DOHH2 (cell line): ENCODE measurements around the gene ZFPM1.

ENCODE experiments used
- H3F3A ChIP-seq: fragments of 200-600 bp; sonication (generic), shearing (Covaris generic); 2 replicates; pipeline ENCODE4 v1.6.0; 2016; ENCODE audit warnings: antibody characterized with exemption, mild to moderate bottlenecking; ENCODE audit not compliant: control insufficient read depth, insufficient read depth
- H3K27ac ChIP-seq: fragments of 200-600 bp; sonication (generic); 2 replicates; pipeline ENCODE4 v1.5.1; 2014; ENCODE audit warnings: low read depth, mild to moderate bottlenecking, low read length, moderate library complexity
- H3K27me3 ChIP-seq: fragments of 200-600 bp; sonication (generic); 2 replicates; pipeline ENCODE4 v1.6.1; 2014; ENCODE audit warnings: mild to moderate bottlenecking, low read length, mixed read lengths; ENCODE audit not compliant: control insufficient read depth
- H3K36me3 ChIP-seq: fragments of 200-600 bp; sonication (generic); 2 replicates; pipeline ENCODE4 v1.6.1; 2014; ENCODE audit warnings: mild to moderate bottlenecking, low read length, moderate library complexity, mixed read lengths; ENCODE audit not compliant: control insufficient read depth
- H3K4me1 ChIP-seq: fragments of 200-600 bp; sonication (generic); 2 replicates; pipeline ENCODE4 v1.6.1; 2014; ENCODE audit warnings: mild to moderate bottlenecking, low read length, mixed read lengths; ENCODE audit not compliant: control insufficient read depth
- H3K4me2 ChIP-seq: fragments of 200-600 bp; sonication (generic); 2 replicates; pipeline ENCODE4 v1.6.0; 2014; ENCODE audit warnings: mild to moderate bottlenecking, low read length, moderate library complexity
- H3K4me3 ChIP-seq: fragments of 200-600 bp; sonication (generic); 2 replicates; pipeline ENCODE4 v1.5.1; 2014; ENCODE audit warnings: mild to moderate bottlenecking, low read length, mixed read lengths
- H3K79me2 ChIP-seq: fragments of 200-600 bp; sonication (generic); 2 replicates; pipeline ENCODE4 v1.6.1; 2014; ENCODE audit warnings: mild to moderate bottlenecking, low read length, mixed read lengths; ENCODE audit not compliant: control insufficient read depth
- H3K9me2 ChIP-seq: fragments of 200-600 bp; sonication (generic); replicated peaks from 2 replicates; pipeline ENCODE4 v1.6.1; 2014; ENCODE audit warnings: mild to moderate bottlenecking, low read length, mixed read lengths; ENCODE audit not compliant: control insufficient read depth
- H3K9me3 ChIP-seq: fragments of 200-600 bp; sonication (generic); 2 replicates; pipeline ENCODE4 v1.6.1; 2014; ENCODE audit warnings: antibody characterized with exemption, low read length, mixed read lengths; ENCODE audit not compliant: control insufficient read depth, insufficient read depth
- H4K20me1 ChIP-seq: fragments of 200-600 bp; sonication (generic); 2 replicates; pipeline ENCODE4 v1.6.0; 2014; ENCODE audit warnings: low read depth, mild to moderate bottlenecking, antibody characterized with exemption, low read length, moderate library complexity; ENCODE audit not compliant: control insufficient read depth, insufficient read depth
- CTCF ChIP-seq: fragments of 200-600 bp; sonication (generic); IDR thresholded peaks from one replicate; pipeline ENCODE4 v1.5.1; 2014; ENCODE audit warnings: antibody characterized with exemption, mild to moderate bottlenecking, low read depth, low read length; ENCODE audit not compliant: poor library complexity, severe bottlenecking
- EZH2phosphoT487 ChIP-seq: fragments of 200-600 bp; sonication (generic); IDR thresholded peaks from 2 replicates; pipeline ENCODE4 v1.6.1; 2017; ENCODE audit warnings: borderline replicate concordance, mild to moderate bottlenecking, antibody characterized with exemption, low read length, moderate library complexity, mixed read lengths

ZFPM1 gene

GRCh38 chr16:88503771-88504488 lies 50.9 kb downstream of the ZFPM1 start:
- H3K4me3 ChIP-seq: no peak overlapping the region
- no peak for TF ChIP-seq CTCF
- TF ChIP-seq EZH2phosphoT487: no peak
- no peak overlapping the region for H3K4me2 ChIP-seq
- H3K27me3 ChIP-seq: no peaks in the 10 kb centered on the region
- H3K9me3 ChIP-seq: no peaks in the 10 kb centered on the region
- H3K9me2 ChIP-seq: no peaks in the 10 kb centered on the region
- no peaks in the 10 kb centered on the region for H3K36me3 ChIP-seq
- H3K79me2 ChIP-seq: no peaks in the 10 kb centered on the region
- H4K20me1 ChIP-seq: no peaks in the 10 kb centered on the region
- H3K27ac ChIP-seq: no peak overlapping the region
- peaks cover 9% of the 10 kb centered on the region; the same call in 1 of the 2 replicates for H3K4me1 ChIP-seq
- H3F3A ChIP-seq: no peaks in the 10 kb centered on the region

GRCh38 chr16:88504489-88505404 lies 51.7 kb downstream of the ZFPM1 start:
- no peaks in the 10 kb centered on the region for H3K79me2 ChIP-seq
- H3K27ac ChIP-seq: no peak overlapping the region
- no peak overlapping the region for H3K4me2 ChIP-seq
- H4K20me1 ChIP-seq: no peaks in the 10 kb centered on the region
- no peaks in the 10 kb centered on the region for H3K9me2 ChIP-seq
- H3F3A ChIP-seq: no peaks in the 10 kb centered on the region
- no peaks in the 10 kb centered on the region for H3K9me3 ChIP-seq
- no peak overlapping the region for H3K4me3 ChIP-seq
- TF ChIP-seq CTCF: no peak
- no peak for TF ChIP-seq EZH2phosphoT487
- no peaks in the 10 kb centered on the region for H3K36me3 ChIP-seq
- H3K27me3 ChIP-seq: no peaks in the 10 kb centered on the region
- H3K4me1 ChIP-seq: peaks cover 9% of the 10 kb centered on the region; the same call in 1 of the 2 replicates

GRCh38 chr16:88505405-88506082 lies 52.5 kb downstream of the ZFPM1 start:
- no peak overlapping the region for H3K27ac ChIP-seq
- H3K79me2 ChIP-seq: no peaks in the 10 kb centered on the region
- H3K4me2 ChIP-seq: no peak overlapping the region

More at GRCh38 chr16:88505405-88506082, 52.5 kb downstream of the ZFPM1 start:
- Histone ChIP-seq H3F3A (no peaks in the 10 kb centered on the region), H3K27me3 (no peaks in the 10 kb centered on the region), H4K20me1 (no peaks in the 10 kb centered on the region), H3K36me3 (no peaks in the 10 kb centered on the region), H3K9me3 (no peaks in the 10 kb centered on the region), H3K4me1 (peaks cover 9% of the 10 kb centered on the region; the same call in 1 of the 2 replicates), H3K4me3 (no peak overlapping the region), H3K9me2 (no peaks in the 10 kb centered on the region)
- TF ChIP-seq EZH2phosphoT487: no peak
- TF ChIP-seq CTCF: peak; percentile 67
